Measurements from ENCODE around the gene IGSF22. TPM values are rescaled to one million over a fixed set of nuclear protein-coding genes. Genes with fewer than 3 reads are reported as not detected.
A peak's percentile ranks its signal among the peaks of the same experiment; 100 is the strongest.
"Not testable (repeated sequence)": the region's sequence is repeated elsewhere in the genome, so short reads cannot be mapped to it uniquely, and the experiment has no call there.

IGSF22 gene
- total RNA-seq, 1 donor from 2014 or later, result 1.4 TPM

- DNase-seq (ENCODE audit: missing footprints) (no peak), ATAC-seq (no peak)
- intact Hi-C loops (cut with DNase I), result loop anchor here (10.0 kb wide), 1 partner anchor 306 kb away; the partner anchor contains the start of gene LDHA
Observed at GRCh38 chr11:18700375-18700774, 25.6 kb downstream of the IGSF22 start.

GRCh38 chr11:18699848-18700261, 26.1 kb downstream of the IGSF22 start:
- no peak for DNase-seq (ENCODE audit: missing footprints)
- peak; percentile 36 for ATAC-seq
- intact Hi-C loops (cut with DNase I), result loop anchor here (2.0 to 10.0 kb wide), 4 partner anchors 65 to 305 kb away; partner anchors contain the start of genes LDHA, SPTY2D1, TSG101 and UEVLD

- ATAC-seq, result no peak
- intact Hi-C loops (cut with DNase I), result loop anchor here (2.0 to 5.0 kb wide), 3 partner anchors 64 to 172 kb away; partner anchors contain the start of genes SPTY2D1, TSG101 and UEVLD
- DNase-seq (ENCODE audit: missing footprints), result no peak
Observed at GRCh38 chr11:18699269-18699596, 26.8 kb downstream of the IGSF22 start.

- DNase-seq (ENCODE audit: missing footprints), result peak; percentile 97
- intact Hi-C loops (cut with DNase I), result loop anchor here (2.0 to 5.0 kb wide), 3 partner anchors 64 to 171 kb away; partner anchors contain the start of genes SPTY2D1, TSG101 and UEVLD
- ATAC-seq, result peak; percentile 92
Observed at GRCh38 chr11:18698341-18699268, 27.4 kb downstream of the IGSF22 start, which contains the start of gene TMEM86A. TSS of gene TMEM86A (plus strand) at chr11:18698779. CDS start at chr11:18698887, 108 bp downstream.

- no peak for ATAC-seq
- intact Hi-C loops (cut with DNase I), result loop anchor here (5.0 kb wide), 1 partner anchor 170 kb away; the partner anchor contains the start of gene TSG101
- no peak for DNase-seq (ENCODE audit: missing footprints)
Observed at GRCh38 chr11:18697576-18697975, 28.4 kb downstream of the IGSF22 start.

- ATAC-seq (no peak), DNase-seq (ENCODE audit: missing footprints) (no peak)
- intact Hi-C loops (cut with DNase I), result loop anchor here (5.0 kb wide), 1 partner anchor 169 kb away; the partner anchor contains the start of gene TSG101
Observed at GRCh38 chr11:18696638-18697225, 29.3 kb downstream of the IGSF22 start.

GRCh38 chr11:18692941-18693760, 32.8 kb downstream of the IGSF22 start:
- DNase-seq (ENCODE audit: missing footprints) (no peak), ATAC-seq (no peak)
- intact Hi-C loops (cut with DNase I), result no loop called here

GRCh38 chr11:18691467-18692140, 34.4 kb downstream of the IGSF22 start:
- ATAC-seq; intact Hi-C loops (cut with DNase I); DNase-seq (ENCODE audit: missing footprints): not testable (repeated sequence)

GRCh38 chr11:18684267-18684666, 41.7 kb downstream of the IGSF22 start:
- no peak for DNase-seq (ENCODE audit: missing footprints)
- no peak for ATAC-seq
- intact Hi-C loops (cut with DNase I), result no loop called here

GRCh38 chr11:18682466-18682865, 43.5 kb downstream of the IGSF22 start:
- ATAC-seq (no peak), DNase-seq (ENCODE audit: missing footprints) (no peak)
- intact Hi-C loops (cut with DNase I), result no loop called here

- DNase-seq (ENCODE audit: missing footprints); intact Hi-C loops (cut with DNase I); ATAC-seq: not testable (repeated sequence)
Observed at GRCh38 chr11:18681949-18682348, 44.0 kb downstream of the IGSF22 start.

- DNase-seq (ENCODE audit: missing footprints), result no peak
- intact Hi-C loops (cut with DNase I), result no loop called here
- no peak for ATAC-seq
Observed at GRCh38 chr11:18677560-18677959, 48.4 kb downstream of the IGSF22 start.

GRCh38 chr11:18676803-18677202, 49.2 kb downstream of the IGSF22 start:
- DNase-seq (ENCODE audit: missing footprints) (no peak), ATAC-seq (no peak)
- intact Hi-C loops (cut with DNase I), result no loop called here

- DNase-seq (ENCODE audit: missing footprints); ATAC-seq; intact Hi-C loops (cut with DNase I): not testable (repeated sequence)
Observed at GRCh38 chr11:18672209-18672608, 53.8 kb downstream of the IGSF22 start.

GRCh38 chr11:18671246-18671645, 54.7 kb downstream of the IGSF22 start:
- intact Hi-C loops (cut with DNase I), result no loop called here
- no peak for DNase-seq (ENCODE audit: missing footprints)
- no peak for ATAC-seq

- ATAC-seq (no peak), DNase-seq (ENCODE audit: missing footprints) (no peak)
- intact Hi-C loops (cut with DNase I), result no loop called here
Observed at GRCh38 chr11:18669711-18670110, 56.3 kb downstream of the IGSF22 start.

- intact Hi-C loops (cut with DNase I), result no loop called here
- ATAC-seq, result no peak
Observed at GRCh38 chr11:18669219-18669596, 56.8 kb downstream of the IGSF22 start.

GRCh38 chr11:18668131-18668530, 57.9 kb downstream of the IGSF22 start:
- intact Hi-C loops (cut with DNase I), result no loop called here
- DNase-seq (ENCODE audit: missing footprints), result no peak
- ATAC-seq, result no peak

More at GRCh38 chr11:18669219-18669596, 56.8 kb downstream of the IGSF22 start:
- no peak for DNase-seq (ENCODE audit: missing footprints)

Measured in Right ventricle myocardium inferior (tissue), 1 donor.